Measurements from ENCODE around the gene ZNF385B. TPM values are rescaled to one million over a fixed set of nuclear protein-coding genes. Genes with fewer than 3 reads are reported as not detected.
"Not testable (repeated sequence)": the region's sequence is repeated elsewhere in the genome, so short reads cannot be mapped to it uniquely, and the experiment has no call there.

The ZNF385B gene
- total RNA-seq, 2 experiments from 2014 or later, result not detected

- Mint-ChIP-seq H3K4me1 (no peaks in the 10 kb centered on the region), H3K9me3 (no peaks in the 10 kb centered on the region), H3K27me3 (no peaks in the 10 kb centered on the region), H3K4me3 (no peak overlapping the region), H3K27ac (no peak overlapping the region), H3K36me3 (no peaks in the 10 kb centered on the region)
- POLR2A ChIA-PET, result no interaction called here
- ATAC-seq (ENCODE audit: low read depth) (no peak), DNase-seq (no peak)
Measured at GRCh38 chr2:179467960-179468359, 393.5 kb downstream of the ZNF385B start.

- Mint-ChIP-seq H3K9me3 (no peaks in the 10 kb centered on the region), H3K36me3 (no peaks in the 10 kb centered on the region), H3K4me3 (no peak overlapping the region), H3K27ac (no peak overlapping the region), H3K27me3 (no peaks in the 10 kb centered on the region), H3K4me1 (no peaks in the 10 kb centered on the region)
- ATAC-seq (ENCODE audit: low read depth), result no peak
- DNase-seq, result no peak
- POLR2A ChIA-PET, result no interaction called here
Measured at GRCh38 chr2:179467111-179467510, 394.3 kb downstream of the ZNF385B start.

GRCh38 chr2:179461420-179461819 lies 400.0 kb downstream of the ZNF385B start:
- no peaks in the 10 kb centered on the region for H3K9me3 Mint-ChIP-seq
- no peaks in the 10 kb centered on the region for H3K27me3 Mint-ChIP-seq
- no peak overlapping the region for H3K27ac Mint-ChIP-seq
- no peaks in the 10 kb centered on the region for H3K4me1 Mint-ChIP-seq
- no peaks in the 10 kb centered on the region for H3K36me3 Mint-ChIP-seq
- POLR2A ChIA-PET, result no interaction called here
- ATAC-seq (ENCODE audit: low read depth) (no peak), DNase-seq (no peak)
- no peak overlapping the region for H3K4me3 Mint-ChIP-seq

GRCh38 chr2:179460181-179460929 lies 401.1 kb downstream of the ZNF385B start:
- no peaks in the 10 kb centered on the region for H3K36me3 Mint-ChIP-seq
- H3K4me3 Mint-ChIP-seq, result no peak overlapping the region
- DNase-seq (no peak), ATAC-seq (ENCODE audit: low read depth) (no peak)
- no peaks in the 10 kb centered on the region for H3K9me3 Mint-ChIP-seq
- no peak overlapping the region for H3K27ac Mint-ChIP-seq
- no peaks in the 10 kb centered on the region for H3K4me1 Mint-ChIP-seq
- no peaks in the 10 kb centered on the region for H3K27me3 Mint-ChIP-seq
- POLR2A ChIA-PET, result no interaction called here

- H3K9me3 Mint-ChIP-seq; ATAC-seq (ENCODE audit: low read depth); H3K36me3 Mint-ChIP-seq; POLR2A ChIA-PET; H3K4me1 Mint-ChIP-seq; H3K4me3 Mint-ChIP-seq; H3K27ac Mint-ChIP-seq; H3K27me3 Mint-ChIP-seq; DNase-seq: not testable (repeated sequence)
Measured at GRCh38 chr2:179458113-179458512, 403.3 kb downstream of the ZNF385B start.

- Mint-ChIP-seq H3K9me3 (no peaks in the 10 kb centered on the region), H3K27ac (no peak overlapping the region), H3K4me3 (no peak overlapping the region), H3K4me1 (no peaks in the 10 kb centered on the region), H3K36me3 (no peaks in the 10 kb centered on the region), H3K27me3 (no peaks in the 10 kb centered on the region)
- POLR2A ChIA-PET, result no interaction called here
- DNase-seq, result no peak
- no peak for ATAC-seq (ENCODE audit: low read depth)
Measured at GRCh38 chr2:179455824-179456223, 405.6 kb downstream of the ZNF385B start.

GRCh38 chr2:179455172-179455524 lies 406.3 kb downstream of the ZNF385B start:
- DNase-seq (no peak), ATAC-seq (ENCODE audit: low read depth) (no peak)
- Mint-ChIP-seq H3K27me3 (no peaks in the 10 kb centered on the region), H3K27ac (no peak overlapping the region), H3K9me3 (no peaks in the 10 kb centered on the region), H3K4me3 (no peak overlapping the region), H3K4me1 (no peaks in the 10 kb centered on the region), H3K36me3 (no peaks in the 10 kb centered on the region)
- POLR2A ChIA-PET, result no interaction called here

GRCh38 chr2:179454443-179455171 lies 406.8 kb downstream of the ZNF385B start:
- H3K27me3 Mint-ChIP-seq, result no peaks in the 10 kb centered on the region
- H3K4me3 Mint-ChIP-seq, result no peak overlapping the region
- no peaks in the 10 kb centered on the region for H3K4me1 Mint-ChIP-seq
- H3K27ac Mint-ChIP-seq, result no peak overlapping the region
- H3K36me3 Mint-ChIP-seq, result no peaks in the 10 kb centered on the region
- ATAC-seq (ENCODE audit: low read depth) (no peak), DNase-seq (no peak)
- POLR2A ChIA-PET, result no interaction called here
- H3K9me3 Mint-ChIP-seq, result no peaks in the 10 kb centered on the region

- POLR2A ChIA-PET, result no interaction called here
- H3K36me3 Mint-ChIP-seq, result no peaks in the 10 kb centered on the region
- no peaks in the 10 kb centered on the region for H3K9me3 Mint-ChIP-seq
- H3K4me1 Mint-ChIP-seq, result no peaks in the 10 kb centered on the region
- H3K4me3 Mint-ChIP-seq, result no peak overlapping the region
- DNase-seq, result no peak
- H3K27ac Mint-ChIP-seq, result no peak overlapping the region
- ATAC-seq (ENCODE audit: low read depth), result no peak
- no peaks in the 10 kb centered on the region for H3K27me3 Mint-ChIP-seq
Measured at GRCh38 chr2:179449010-179449409, 412.4 kb downstream of the ZNF385B start.

GRCh38 chr2:179447839-179448447 lies 413.5 kb downstream of the ZNF385B start:
- Mint-ChIP-seq H3K27ac (no peak overlapping the region), H3K4me1 (no peaks in the 10 kb centered on the region), H3K36me3 (no peaks in the 10 kb centered on the region), H3K9me3 (no peaks in the 10 kb centered on the region), H3K27me3 (no peaks in the 10 kb centered on the region), H3K4me3 (no peak overlapping the region)
- no peak for ATAC-seq (ENCODE audit: low read depth)
- no peak for DNase-seq
- POLR2A ChIA-PET, result no interaction called here

GRCh38 chr2:179447421-179447820 lies 414.0 kb downstream of the ZNF385B start:
- H3K4me1 Mint-ChIP-seq, result no peaks in the 10 kb centered on the region
- no peaks in the 10 kb centered on the region for H3K36me3 Mint-ChIP-seq
- H3K27me3 Mint-ChIP-seq, result no peaks in the 10 kb centered on the region
- DNase-seq (no peak), ATAC-seq (ENCODE audit: low read depth) (no peak)
- no peak overlapping the region for H3K27ac Mint-ChIP-seq
- POLR2A ChIA-PET, result no interaction called here
- no peaks in the 10 kb centered on the region for H3K9me3 Mint-ChIP-seq
- H3K4me3 Mint-ChIP-seq, result no peak overlapping the region

GRCh38 chr2:179446476-179447141 lies 414.8 kb downstream of the ZNF385B start:
- POLR2A ChIA-PET, result no interaction called here
- Mint-ChIP-seq H3K27ac (no peak overlapping the region), H3K9me3 (no peaks in the 10 kb centered on the region), H3K27me3 (no peaks in the 10 kb centered on the region), H3K36me3 (no peaks in the 10 kb centered on the region), H3K4me3 (no peak overlapping the region), H3K4me1 (no peaks in the 10 kb centered on the region)
- ATAC-seq (ENCODE audit: low read depth), result no peak
- no peak for DNase-seq

GRCh38 chr2:179444056-179444455 lies 417.4 kb downstream of the ZNF385B start:
- POLR2A ChIA-PET, result no interaction called here
- ATAC-seq (ENCODE audit: low read depth), result no peak
- H3K27ac Mint-ChIP-seq, result no peak overlapping the region

GRCh38 chr2:179443180-179443579 lies 418.2 kb downstream of the ZNF385B start:
- Mint-ChIP-seq H3K36me3 (no peaks in the 10 kb centered on the region), H3K9me3 (no peaks in the 10 kb centered on the region), H3K27ac (no peak overlapping the region), H3K4me3 (no peak overlapping the region), H3K4me1 (no peaks in the 10 kb centered on the region), H3K27me3 (peaks cover 9% of the 10 kb centered on the region)
- no peak for DNase-seq
- POLR2A ChIA-PET, result no interaction called here
- ATAC-seq (ENCODE audit: low read depth), result no peak

More at GRCh38 chr2:179444056-179444455, 417.4 kb downstream of the ZNF385B start:
- no peaks in the 10 kb centered on the region for H3K4me1 Mint-ChIP-seq
- H3K27me3 Mint-ChIP-seq, result peaks cover 4% of the 10 kb centered on the region
- H3K4me3 Mint-ChIP-seq, result no peak overlapping the region
- DNase-seq, result no peak
- no peaks in the 10 kb centered on the region for H3K36me3 Mint-ChIP-seq
- no peaks in the 10 kb centered on the region for H3K9me3 Mint-ChIP-seq

Data from activated naive CD8-positive, alpha-beta T cell treated with anti-CD3 and anti-CD28 coated beads, Interleukin-2, amount 10 ng/mL, durations not matched to agents 7 days and 5 days (primary cell).